Right lobe of liver (tissue), 6 donors: ENCODE measurements around the gene CAB39. TPM values are rescaled to one million over a fixed set of nuclear protein-coding genes. Genes with fewer than 3 reads are reported as not detected.
A peak's percentile ranks its signal among the peaks of the same experiment; 100 is the strongest.

ENCODE experiments used
- ATAC-seq, 4 donors: fragments of 200-7000 bp; cut with Tn5 transposase; one replicate each; pipeline ENCODE4 v1.9.1; 2020; ENCODE audit warnings: mild to moderate bottlenecking in 4 of 4, moderate library complexity in 4 of 4
- DNase-seq, 3 donors: peaks; one replicate each; pipeline ENCODE4 v3.0.0-alpha.2; 2020
- H3K27ac ChIP-seq, 3 donors: fragments of 200-600 bp; one replicate each; pipeline ENCODE4 v1.8.0; 2022
- H3K27me3 ChIP-seq, 2 donors: fragments of 200-600 bp; one replicate each; pipeline ENCODE4 v1.8.0; 2022
- H3K36me3 ChIP-seq, 4 donors: fragments of 200-600 bp; sonication (generic) in 1 of 4; one replicate each; pipeline versions ENCODE4 v1.5.1 to v1.8.0; 2017 to 2022; ENCODE audit warnings: control low read depth in 1 of 4
- H3K4me1 ChIP-seq, 4 donors: fragments of 200-600 bp; sonication (generic) in 1 of 4; one replicate each; pipeline versions ENCODE4 v1.5.1 to v1.8.0; 2017 to 2022; ENCODE audit warnings: control low read depth in 1 of 4
- H3K4me3 ChIP-seq, 3 donors: fragments of 200-600 bp; one replicate each; pipeline ENCODE4 v1.8.0; 2022
- H3K9me3 ChIP-seq, 4 donors: fragments of 200-600 bp; sonication (generic) in 1 of 4; one replicate each; pipeline versions ENCODE4 v1.5.1 to v1.8.0; 2017 to 2022; ENCODE audit warnings: control low read depth in 1 of 4
- POLR2A ChIP-seq: fragments of 450-650 bp; IDR thresholded peaks from one replicate; pipeline ENCODE4 v1.6.1; 2017; ENCODE audit warnings: antibody characterized with exemption, mild to moderate bottlenecking
- WGBS: methylation state at CpG from one replicate; pipeline ENCODE4 v1.1.6; 2018; ENCODE audit warnings: low coverage, low lambda C conversion rate; ENCODE audit not compliant: insufficient coverage; ENCODE audit errors: missing lambda C conversion rate; 5-methylcytosine and 5-hydroxymethylcytosine counted together
- intact Hi-C, 2 donors: fragments of 100-400 bp; cut with DNase I; formaldehyde crosslinking; loops; one replicate each; pipeline versions ENCODE4 v1.11.2 to v1.14.1; 2022
- total RNA-seq, 6 experiments: library from RNA; depleted of rRNA in 2 of 6; stranded (reverse); fragments of >200 nt in 2 of 6; fragmentation: NEBNext Ultra II Directional in 3 of 6; extraction: Animal tissue kit (Norgen Biotek cat#: 25700) in 3 of 6; gene quantifications; one replicate each; pipeline versions ENCODE4 v1.1.0 to v1.2.4, GENCODE V29; 2016 to 2023
- TF ChIP-seq, protein P1 (sequence below), 4 donors: fragments of 200-600 bp in 3 of 4; fragments of 450-650 bp in 1 of 4; IDR thresholded peaks; one replicate each; pipeline versions ENCODE4 v1.5.1 to v1.8.0; 2016 to 2022; ENCODE audit warnings: antibody characterized with exemption in 4 of 4, mild to moderate bottlenecking in 2 of 4
- donor health status: DM: no; HTN: yes; CAD: no.
- donor health status: DM: no; HTN: no; CAD: no.
- donor health status: DM: no; HTN: no; CAD: no.
- donor health status: DM: no; HTN: yes; CAD: no.
- donor health status: DM: no; HTN: yes; CAD: no.

CAB39 gene
- total RNA-seq, 6 experiments from 2014 or later, result 25.3 to 32.4 (median 27.8) TPM

DNA sequence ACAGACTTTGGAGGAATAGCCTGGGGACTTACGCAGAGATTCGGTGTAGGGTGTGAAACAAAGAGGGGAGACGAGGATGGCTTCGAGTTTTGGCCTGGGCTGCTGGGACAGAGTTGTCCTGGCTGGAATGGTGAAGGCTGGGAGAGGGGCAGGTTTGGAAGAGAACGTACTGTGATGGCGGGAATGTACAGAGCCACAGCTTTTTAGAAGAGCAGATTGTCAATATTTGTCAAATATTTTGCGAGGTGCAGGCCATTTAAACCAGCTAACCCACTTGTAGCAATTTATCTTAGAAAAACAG is 137.7 kb downstream of the CAB39 start:
- Histone ChIP-seq H3K36me3 (no peaks in the 10 kb centered on the region), H3K27me3 (peaks cover 0 to 5% of the 10 kb centered on the region in 2 donors), H3K9me3 (no peaks in the 10 kb centered on the region), H3K27ac (no peak overlapping the region), H3K4me1 (peaks cover 0 to 6% (median 0%) of the 10 kb centered on the region in 4 donors), H3K4me3 (no peak overlapping the region)
- no peak for TF ChIP-seq POLR2A
- TF ChIP-seq, protein P1, sequence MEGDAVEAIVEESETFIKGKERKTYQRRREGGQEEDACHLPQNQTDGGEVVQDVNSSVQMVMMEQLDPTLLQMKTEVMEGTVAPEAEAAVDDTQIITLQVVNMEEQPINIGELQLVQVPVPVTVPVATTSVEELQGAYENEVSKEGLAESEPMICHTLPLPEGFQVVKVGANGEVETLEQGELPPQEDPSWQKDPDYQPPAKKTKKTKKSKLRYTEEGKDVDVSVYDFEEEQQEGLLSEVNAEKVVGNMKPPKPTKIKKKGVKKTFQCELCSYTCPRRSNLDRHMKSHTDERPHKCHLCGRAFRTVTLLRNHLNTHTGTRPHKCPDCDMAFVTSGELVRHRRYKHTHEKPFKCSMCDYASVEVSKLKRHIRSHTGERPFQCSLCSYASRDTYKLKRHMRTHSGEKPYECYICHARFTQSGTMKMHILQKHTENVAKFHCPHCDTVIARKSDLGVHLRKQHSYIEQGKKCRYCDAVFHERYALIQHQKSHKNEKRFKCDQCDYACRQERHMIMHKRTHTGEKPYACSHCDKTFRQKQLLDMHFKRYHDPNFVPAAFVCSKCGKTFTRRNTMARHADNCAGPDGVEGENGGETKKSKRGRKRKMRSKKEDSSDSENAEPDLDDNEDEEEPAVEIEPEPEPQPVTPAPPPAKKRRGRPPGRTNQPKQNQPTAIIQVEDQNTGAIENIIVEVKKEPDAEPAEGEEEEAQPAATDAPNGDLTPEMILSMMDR (IDR thresholded peaks at IDR 0.05), result no peak
- intact Hi-C loops, result no loop called here
- WGBS, result 51% methylated on average over 7 of the region's 7 CpGs
- ATAC-seq (no peak), DNase-seq (no peak)

GRCh38 chr2:230852113-230852512 is 139.5 kb downstream of the CAB39 start:
- H3K4me1 ChIP-seq, result peaks cover 0 to 6% (median 0%) of the 10 kb centered on the region in 4 donors
- H3K36me3 ChIP-seq, result no peaks in the 10 kb centered on the region
- peaks cover 0 to 5% of the 10 kb centered on the region in 2 donors for H3K27me3 ChIP-seq
- 68% methylated on average over 4 of the region's 4 CpGs for WGBS
- DNase-seq (no peak), ATAC-seq (no peak)
- H3K9me3 ChIP-seq, result no peaks in the 10 kb centered on the region
- H3K4me3 ChIP-seq, result no peak overlapping the region
- intact Hi-C loops, result no loop called here
- TF ChIP-seq, protein P1 (IDR thresholded peaks at IDR 0.05), result no peak
- no peak for TF ChIP-seq POLR2A
- H3K27ac ChIP-seq, result no peak overlapping the region

GRCh38 chr2:230861552-230862255 is 149.1 kb downstream of the CAB39 start:
- intact Hi-C loops, result no loop called here
- no peaks in the 10 kb centered on the region for H3K27me3 ChIP-seq
- no peaks in the 10 kb centered on the region for H3K9me3 ChIP-seq
- H3K4me1 ChIP-seq, result no peaks in the 10 kb centered on the region
- H3K36me3 ChIP-seq, result no peaks in the 10 kb centered on the region
- no peak overlapping the region for H3K4me3 ChIP-seq
- no peak overlapping the region for H3K27ac ChIP-seq
- WGBS, result 20% methylated on average over 8 of the region's 13 CpGs
- ATAC-seq (no peak), DNase-seq (no peak)
- no peak for TF ChIP-seq POLR2A
- TF ChIP-seq, protein P1 (IDR thresholded peaks at IDR 0.05), result no peak

DNA sequence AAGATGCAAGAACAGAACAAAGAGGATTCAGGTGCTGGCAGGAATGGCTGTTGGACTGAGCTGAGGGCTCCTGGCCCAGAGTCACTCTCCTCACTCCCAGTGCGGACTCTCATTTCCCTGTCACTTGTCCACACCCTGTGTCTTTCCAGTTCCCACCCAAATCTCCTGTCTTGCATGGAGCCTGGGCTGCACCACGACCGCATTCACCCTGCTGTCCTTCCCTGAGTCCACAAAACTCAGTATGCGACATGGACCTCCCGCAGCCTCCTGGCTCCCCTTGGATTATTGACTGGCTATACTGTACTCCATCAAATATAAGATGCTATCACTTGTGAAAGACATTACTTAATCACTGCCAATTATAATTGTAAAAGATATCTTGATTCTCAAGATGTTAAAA is 149.7 kb downstream of the CAB39 start:
- TF ChIP-seq, protein P1 (IDR thresholded peaks at IDR 0.05), result no peak
- no peak for TF ChIP-seq POLR2A
- H3K4me1 ChIP-seq, result no peaks in the 10 kb centered on the region
- WGBS, result 68% methylated on average over 4 of the region's 5 CpGs
- no peaks in the 10 kb centered on the region for H3K27me3 ChIP-seq
- no peak for ATAC-seq
- intact Hi-C loops, result no loop called here
- no peak for DNase-seq
- H3K36me3 ChIP-seq, result no peaks in the 10 kb centered on the region
- no peak overlapping the region for H3K4me3 ChIP-seq
- no peak overlapping the region for H3K27ac ChIP-seq
- H3K9me3 ChIP-seq, result no peaks in the 10 kb centered on the region

- DNase-seq, result peak in 1 of 3 donors; percentile 30
- no peak for TF ChIP-seq POLR2A
- TF ChIP-seq, protein P1 (IDR thresholded peaks at IDR 0.05), result no peak
- Histone ChIP-seq H3K4me3 (no peak overlapping the region), H3K9me3 (no peaks in the 10 kb centered on the region), H3K36me3 (no peaks in the 10 kb centered on the region), H3K4me1 (no peaks in the 10 kb centered on the region), H3K27me3 (no peaks in the 10 kb centered on the region), H3K27ac (no peak overlapping the region)
- no peak for ATAC-seq
- intact Hi-C loops, result no loop called here
- WGBS, result 68% methylated on average over 5 of the region's 8 CpGs
Measured at GRCh38 chr2:230863031-230863430, 150.4 kb downstream of the CAB39 start.
